K562 (cell line): ENCODE results near the gene FCHSD1. TPM values are rescaled to one million over a fixed set of nuclear protein-coding genes. Genes with fewer than 3 reads are reported as not detected.

Experiments used
- ETV6 ChIP-seq, 3 experiments: fragments of 150-350 bp in 1 of 3; sonication (generic) in 1 of 3; formaldehyde crosslinking in 1 of 3; IDR thresholded peaks; 2 replicates each; pipeline versions ENCODE4 v1.6.1 to v1.8.0; 2014 to 2022; ENCODE audit warnings: borderline replicate concordance in 2 of 3, low read depth in 2 of 3, antibody characterized with exemption in 1 of 3, low read length in 1 of 3, mild to moderate bottlenecking in 1 of 3, missing genetic modification reagents in 1 of 3
- EWSR1 ChIP-seq: fragments of 450-650 bp; IDR thresholded peaks from 2 replicates; pipeline ENCODE4 v1.6.1; 2018; ENCODE audit warnings: borderline replicate concordance, mild to moderate bottlenecking, low read depth, moderate library complexity; ENCODE audit not compliant: partially characterized antibody
- KAT7 ChIP-seq: sonication (generic); formaldehyde crosslinking; IDR thresholded peaks from 2 replicates; pipeline ENCODE4 v1.8.0; 2022; ENCODE audit warnings: missing genetic modification reagents, mild to moderate bottlenecking, borderline replicate concordance
- MTA3 ChIP-seq: fragments of 450-650 bp; formaldehyde crosslinking; IDR thresholded peaks from 2 replicates; pipeline ENCODE4 v1.6.1; 2017; ENCODE audit warnings: mild to moderate bottlenecking, borderline replicate concordance
- MYNN ChIP-seq, 2 experiments: sonication (generic); formaldehyde crosslinking in 1 of 2; IDR thresholded peaks; 2 replicates each; pipeline versions ENCODE4 v1.5.0 to v1.6.1; 2016 to 2020; ENCODE audit warnings: antibody characterized with exemption in 1 of 2, missing genetic modification reagents in 1 of 2
- NFRKB ChIP-seq: fragments of 450-650 bp; IDR thresholded peaks from 2 replicates; pipeline ENCODE4 v1.6.1; 2016; ENCODE audit warnings: low read depth
- PHB2 ChIP-seq: fragments of 450-650 bp; IDR thresholded peaks from 2 replicates; pipeline ENCODE4 v1.6.1; 2017; ENCODE audit warnings: low read depth
- POLR3A ChIP-seq: IDR thresholded peaks from 2 replicates; pipeline ENCODE4 v1.6.1; 2011; ENCODE audit warnings: borderline replicate concordance, mild to moderate bottlenecking, moderate library complexity; ENCODE audit not compliant: insufficient read length, insufficient read depth; ENCODE audit errors: extremely low read depth
- REST ChIP-seq, 2 experiments: fragments of 450-650 bp; formaldehyde crosslinking in 1 of 2; IDR thresholded peaks; 2 replicates each; pipeline versions ENCODE4 v1.4.0 to v1.6.1; 2014 to 2020; ENCODE audit warnings: mild to moderate bottlenecking in 2 of 2, borderline replicate concordance in 1 of 2, low read depth in 1 of 2
- SNIP1 ChIP-seq: fragments of 450-650 bp; IDR thresholded peaks from 2 replicates; pipeline ENCODE4 v1.7.1; 2017; ENCODE audit warnings: low read depth, mild to moderate bottlenecking
- SP1 ChIP-seq: sonication (generic); formaldehyde crosslinking; IDR thresholded peaks from 2 replicates; pipeline ENCODE4 v1.8.1; 2022; ENCODE audit warnings: mild to moderate bottlenecking, missing genetic modification reagents
- SRF ChIP-seq, 2 experiments: fragments of 250-450, 450-650 bp in 1 of 2; sonication (Bioruptor Pico) in 1 of 2; sonication (generic) in 1 of 2; formaldehyde crosslinking; IDR thresholded peaks; 2 replicates each; pipeline versions ENCODE4 v1.5.0 to v1.5.1; 2020 to 2022; ENCODE audit warnings: mild to moderate bottlenecking in 1 of 2, missing genetic modification reagents in 1 of 2
- ZBTB2 ChIP-seq: fragments of 450-650 bp; IDR thresholded peaks from 2 replicates; pipeline ENCODE4 v1.6.1; 2016; ENCODE audit warnings: antibody characterized with exemption
- ZBTB33 ChIP-seq: sonication (generic); formaldehyde crosslinking; IDR thresholded peaks from 2 replicates; pipeline ENCODE4 v1.8.1; 2023; ENCODE audit warnings: mild to moderate bottlenecking, missing genetic modification reagents
- polyA plus RNA-seq, 8 experiments: library from polyadenylated mRNA; depleted of rRNA in 4 of 8; stranded (reverse) in 5 of 8; unstranded in 3 of 8; fragments of >200 nt; fragmentation: Nextera tagmentation in 2 of 8; fragmentation: Illumina TruSeq in 1 of 8; extraction: Ambion mirVana in 2 of 8; extraction: Trizol in 1 of 8; gene quantifications; 2 replicates each; pipeline versions ENCODE4 v1.2.1 to v1.2.3, GENCODE V29; 2011 to 2014; ENCODE audit warnings: inconsistent platforms in 1 of 8, missing spikeins in 1 of 8
- total RNA-seq, 7 experiments: library from RNA; depleted of rRNA in 6 of 7; stranded (reverse); fragments of >200 nt in 6 of 7; fragmentation: Illumina TruSeq in 2 of 7; extraction: Trizol in 2 of 7; gene quantifications; 2 replicates each; pipeline versions ENCODE4 v1.2.1 to v1.2.3, GENCODE V29; 2011 to 2021; ENCODE audit warnings: low replicate concordance in 1 of 7

FCHSD1 gene
- total and polyA plus RNA-seq, 9 of the 15 experiments (the other 6 are each of a cell fraction or from before 2014, with no cell fraction given), result 0.35 to 37.5 (median 13.6) TPM

GRCh38 chr5:141691286-141691866, 40.2 kb upstream of the FCHSD1 start (continued):
- TF ChIP-seq REST (IDR thresholded peaks at IDR 0.05; ENCODE audit: borderline replicate concordance) (peak; percentile 43; the same call in 1 of the 2 replicates), REST (CRISPR knock-in tag; IDR thresholded peaks at IDR 0.05; ENCODE audit: low read depth) (no peak), PHB2 (peak; percentile 60; the same call in 1 of the 2 replicates), ETV6 (IDR thresholded peaks at IDR 0.05; ENCODE audit: borderline replicate concordance in 1 of 2, low read depth in 2 of 2, low read length in 1 of 2) (peak; percentile 74 to 97; a peak in 3 of 4 replicates), ETV6 (CRISPR knock-in tag; IDR thresholded peaks at IDR 0.05; ENCODE audit: borderline replicate concordance) (no peak), MYNN (IDR thresholded peaks at IDR 0.05) (peak; percentile 77), MYNN (CRISPR knock-in tag; IDR thresholded peaks at IDR 0.05) (no peak), KAT7 (CRISPR knock-in tag) (0 out of 2 replicates have a peak, but pooled peaks have one; percentile 36), SNIP1 (no peak), POLR3A (no peak), ZBTB33 (CRISPR knock-in tag) (0 out of 2 replicates have a peak, but pooled peaks have one; percentile 38), NFRKB (peak; percentile 63; the same call in 1 of the 2 replicates), MTA3 (0 out of 2 replicates have a peak, but pooled peaks have one; percentile 28), ZBTB2 (peak; percentile 69; the same call in 1 of the 2 replicates), EWSR1 (no peak), SRF (CRISPR knock-in tag; IDR thresholded peaks at IDR 0.05) (peak; percentile 84 to 98), SP1 (CRISPR knock-in tag) (no peak; the same call in 1 of the 2 replicates)
